GM19099 (cell line): ENCODE measurements around the gene TEPSIN.

Experiments
- POLR2A ChIP-seq: IDR thresholded peaks from 3 replicates; pipeline ENCODE4 v1.6.1; 2011; ENCODE audit warnings: low read depth; ENCODE audit not compliant: insufficient read length; ENCODE audit errors: extremely low read depth

The TEPSIN gene

DNA sequence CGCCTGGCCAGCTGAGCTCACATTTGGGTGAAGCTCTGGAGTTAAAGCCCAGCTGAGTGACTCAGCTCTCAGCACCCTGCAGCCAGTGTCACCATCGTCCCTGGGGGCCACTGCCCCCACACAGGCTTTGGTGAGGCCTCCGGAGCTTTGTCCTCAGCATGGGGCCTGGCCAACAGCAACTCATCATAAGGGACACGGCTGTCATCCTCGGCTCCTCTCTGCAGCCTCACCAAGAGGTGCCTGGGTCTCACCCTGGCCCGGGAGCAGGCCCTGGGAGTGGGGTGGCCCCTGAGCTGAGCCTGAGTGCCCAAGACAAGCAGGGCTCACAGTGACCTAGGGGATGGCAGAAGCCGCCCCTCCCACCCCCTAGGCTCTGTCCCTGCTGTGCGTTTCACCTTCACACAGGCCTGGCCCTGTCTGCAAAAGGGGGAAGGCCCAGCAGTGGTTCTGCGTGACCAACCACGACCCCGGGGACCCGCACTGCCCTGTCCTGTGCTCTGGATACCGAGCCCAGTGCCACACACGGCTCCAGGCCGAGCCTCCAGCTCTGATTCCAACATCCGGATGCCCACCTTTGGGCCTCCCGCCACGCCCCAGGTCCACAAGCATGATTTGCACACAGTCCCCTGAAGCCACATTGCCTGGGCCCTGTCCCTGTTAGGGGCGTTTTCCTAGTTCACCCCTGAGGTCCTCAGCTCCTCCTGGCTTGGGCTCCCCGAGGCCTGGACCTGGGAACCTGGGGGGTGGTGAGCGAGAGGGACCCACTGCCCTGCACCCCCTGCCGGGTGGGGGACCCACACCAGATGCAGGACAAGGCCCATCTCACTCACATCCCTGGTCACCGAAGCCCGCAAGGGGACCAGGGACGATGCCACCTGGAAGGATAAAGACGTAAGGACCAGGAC, 51.0 kb downstream of the TEPSIN start:
- no peak for TF ChIP-seq POLR2A

DNA sequence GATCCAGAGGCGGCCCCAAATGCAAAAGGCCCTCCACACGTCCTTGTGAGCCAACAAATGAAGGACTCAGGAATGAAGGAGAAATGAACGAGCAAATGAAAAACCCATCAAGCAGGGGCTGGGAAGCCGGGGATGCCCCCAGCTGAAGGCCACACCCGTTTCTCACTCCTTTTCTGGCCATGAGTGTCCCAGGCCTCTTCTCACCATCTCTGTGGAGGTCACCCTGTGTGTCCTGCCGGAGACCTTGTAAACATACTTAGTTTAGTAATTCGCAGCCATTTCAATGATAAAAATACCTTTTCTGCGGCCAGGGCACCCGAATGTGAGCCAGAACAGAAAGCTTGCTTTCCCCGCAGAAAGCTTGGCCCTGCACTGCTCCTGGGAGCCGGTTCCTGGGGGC, 51.7 kb downstream of the TEPSIN start:
- TF ChIP-seq POLR2A, result no peak

DNA sequence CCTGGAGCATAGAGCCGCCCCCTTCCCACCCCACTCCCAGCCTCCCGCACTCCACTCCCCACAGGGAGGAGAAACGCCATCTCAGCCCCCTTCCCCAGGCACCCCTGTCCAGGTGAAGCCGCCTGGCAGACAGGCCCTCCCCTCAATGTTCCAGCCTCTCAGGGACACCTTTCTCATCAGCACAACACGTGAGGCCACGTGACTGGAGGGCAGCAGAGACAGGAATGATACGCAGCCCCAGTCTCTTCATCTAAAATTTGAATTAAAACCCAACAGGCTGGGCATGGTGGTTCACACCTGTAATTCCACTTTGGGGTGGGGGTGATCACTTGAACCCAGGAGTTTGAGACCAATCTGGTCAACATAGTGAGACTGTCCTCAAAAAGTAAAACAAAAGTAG, 52.7 kb downstream of the TEPSIN start:
- TF ChIP-seq POLR2A, result no peak

DNA sequence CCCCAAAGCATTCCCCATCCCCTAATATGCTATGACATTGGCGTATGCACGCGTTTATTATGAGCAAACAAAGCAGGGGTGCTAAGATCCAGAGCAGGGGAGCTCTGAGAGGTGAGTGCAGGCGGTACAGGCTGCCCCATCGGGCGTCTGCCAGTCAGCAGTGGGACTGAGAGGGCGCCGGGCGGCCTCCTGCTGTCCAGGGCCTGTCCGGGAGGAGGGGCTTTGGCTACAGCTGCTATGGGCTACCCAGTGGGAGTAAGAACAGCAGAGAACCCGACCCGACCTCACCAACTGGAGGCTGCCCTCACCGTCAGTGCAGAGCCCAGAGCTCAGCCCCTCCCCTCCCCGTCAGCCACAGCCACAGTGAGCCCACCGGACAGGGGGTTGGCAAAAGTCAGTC, 54.3 kb downstream of the TEPSIN start:
- no peak for TF ChIP-seq POLR2A

DNA sequence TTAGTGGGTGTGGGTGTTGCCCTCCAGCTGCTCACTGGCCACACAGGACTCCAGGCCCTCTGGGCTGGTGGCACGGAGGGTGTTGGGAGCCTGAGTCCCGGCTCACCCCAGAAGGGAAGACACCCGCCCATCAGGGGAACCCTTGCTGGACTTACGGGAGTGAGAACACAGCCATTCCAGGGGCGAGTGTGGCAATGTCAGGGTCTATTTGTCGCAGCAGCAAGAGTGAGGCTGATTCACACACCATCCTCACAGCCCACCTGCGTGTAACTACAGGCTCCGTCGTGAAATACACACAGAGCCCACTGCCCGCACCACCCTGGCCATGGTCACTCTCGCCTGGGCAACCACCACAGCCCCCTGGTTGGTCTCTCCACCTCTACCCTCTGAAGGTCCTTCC, 55.0 kb downstream of the TEPSIN start:
- TF ChIP-seq POLR2A, result no peak

DNA sequence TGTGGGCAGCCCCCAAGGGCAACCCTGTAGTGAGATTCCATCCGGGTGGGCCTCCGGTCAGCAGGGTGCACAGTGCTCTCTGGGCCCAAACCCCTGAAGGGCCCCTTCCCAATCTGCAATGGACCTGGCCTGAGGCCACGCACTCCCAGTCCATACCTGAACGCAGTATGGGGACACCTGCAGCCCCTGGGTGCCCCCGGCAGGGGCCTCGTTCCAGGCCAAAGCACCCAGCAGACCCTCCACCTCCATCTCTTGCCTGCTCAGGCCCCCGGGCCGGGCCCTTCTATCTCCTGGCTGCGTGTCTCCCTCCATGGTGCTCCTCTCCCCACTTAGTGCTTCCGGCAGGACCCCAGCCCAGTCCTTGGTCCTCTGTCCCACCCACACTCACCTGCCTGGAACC, 55.5 kb downstream of the TEPSIN start:
- no peak for TF ChIP-seq POLR2A

DNA sequence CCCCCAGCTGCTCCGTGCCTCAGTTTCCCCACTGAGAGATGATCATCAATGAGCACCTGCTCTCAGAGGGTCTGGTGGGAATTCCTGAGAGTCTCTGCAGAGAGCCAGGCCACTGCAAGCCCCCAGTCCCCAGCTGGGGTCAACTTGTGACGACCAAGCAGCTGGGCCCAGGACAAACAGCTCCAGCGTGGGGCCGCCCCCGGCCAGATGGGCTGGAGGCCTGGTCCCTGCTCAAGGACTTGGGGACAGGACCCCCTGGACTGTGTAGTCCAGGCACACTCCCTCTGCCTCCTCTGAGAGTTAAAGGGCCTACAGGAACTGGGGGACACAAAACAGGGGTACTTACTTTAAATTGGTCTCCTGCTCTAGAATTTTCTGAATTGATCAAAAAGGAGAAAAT, 56.3 kb downstream of the TEPSIN start:
- no peak for TF ChIP-seq POLR2A

DNA sequence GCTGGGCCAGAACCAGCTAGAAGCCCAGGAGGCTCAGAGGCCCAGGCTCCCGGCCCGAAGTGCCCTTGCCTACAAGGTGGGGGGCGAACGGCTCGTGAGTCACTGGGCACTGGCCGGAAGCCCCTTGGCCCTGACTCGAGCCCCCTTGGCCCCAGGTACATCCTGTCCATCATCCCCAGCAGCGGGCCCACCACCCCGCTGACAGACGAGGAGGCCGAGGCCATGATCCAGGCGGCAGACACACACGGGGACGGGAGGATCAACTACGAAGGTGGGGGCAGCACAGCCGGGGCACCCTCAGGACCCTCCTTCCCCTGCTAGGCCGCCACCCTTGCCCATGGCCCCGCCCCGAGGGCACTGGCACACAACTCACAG, 57.1 kb downstream of the TEPSIN start:
- TF ChIP-seq POLR2A, result no peak

DNA sequence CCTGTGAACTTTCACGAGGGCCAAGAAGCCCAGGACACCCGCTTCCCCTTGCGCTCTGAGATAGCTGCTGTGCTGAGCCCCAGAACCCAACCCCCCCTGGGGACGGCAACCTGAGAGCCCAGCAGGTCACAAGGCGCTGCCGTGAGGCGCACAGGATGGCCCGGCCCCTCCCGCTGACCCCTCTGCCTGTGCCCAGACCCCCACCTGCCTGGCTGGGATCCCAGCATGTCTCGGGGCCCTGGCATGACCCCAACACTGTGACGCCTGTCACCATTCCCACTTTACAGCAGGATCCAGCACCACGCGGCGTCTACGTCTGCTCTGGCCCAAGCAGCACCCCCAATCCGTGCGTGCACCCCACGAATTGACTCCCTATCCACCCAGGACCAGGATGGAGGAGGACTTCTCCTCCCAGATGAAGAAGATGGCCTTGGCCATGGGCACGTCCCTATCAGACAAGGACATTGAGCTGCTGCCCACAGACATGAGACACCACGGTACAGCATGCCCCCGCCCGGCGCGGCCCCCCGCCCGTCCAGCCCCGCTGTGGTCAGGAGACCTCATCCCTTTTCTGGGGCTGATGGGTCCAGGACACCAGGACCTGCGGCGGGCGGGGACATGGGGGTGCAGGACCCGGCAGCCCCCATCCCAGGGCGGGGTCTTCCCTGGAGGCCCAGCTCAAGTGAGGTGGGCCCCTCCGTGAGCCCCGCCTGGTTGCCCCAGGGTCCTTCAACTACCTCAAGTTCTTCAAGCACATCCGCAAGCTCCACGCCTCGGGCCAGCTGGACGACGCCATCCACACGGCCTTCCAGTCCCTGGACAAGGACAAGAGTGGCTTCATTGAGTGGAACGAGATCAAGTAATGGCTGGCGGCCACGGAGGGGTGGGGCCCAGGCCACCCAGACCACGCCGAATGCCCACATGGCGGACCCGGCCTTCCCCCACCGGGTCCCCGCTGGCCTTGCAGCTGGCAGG, 57.7 kb downstream of the TEPSIN start:
- no peak for TF ChIP-seq POLR2A

DNA sequence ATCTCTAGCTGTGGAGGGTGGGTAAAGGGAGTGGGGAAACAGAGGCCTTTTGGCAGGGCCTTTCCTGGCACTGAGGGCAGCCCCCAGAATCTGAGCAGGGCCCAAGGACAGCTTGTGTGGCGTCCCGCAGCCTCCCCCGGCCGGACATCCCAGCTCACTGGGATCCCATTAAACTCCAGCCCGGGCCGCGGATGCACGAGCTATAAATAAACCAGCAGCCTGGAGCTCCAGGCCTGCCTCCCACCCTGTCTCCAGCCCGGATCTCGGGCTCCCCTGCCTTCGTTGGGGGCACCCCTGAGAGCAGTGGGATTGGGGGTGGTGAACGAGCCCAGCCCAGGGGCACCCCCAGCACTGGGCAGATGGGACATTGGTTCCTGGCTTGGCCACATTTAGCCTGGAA, 59.0 kb downstream of the TEPSIN start:
- TF ChIP-seq POLR2A, result no peak

DNA sequence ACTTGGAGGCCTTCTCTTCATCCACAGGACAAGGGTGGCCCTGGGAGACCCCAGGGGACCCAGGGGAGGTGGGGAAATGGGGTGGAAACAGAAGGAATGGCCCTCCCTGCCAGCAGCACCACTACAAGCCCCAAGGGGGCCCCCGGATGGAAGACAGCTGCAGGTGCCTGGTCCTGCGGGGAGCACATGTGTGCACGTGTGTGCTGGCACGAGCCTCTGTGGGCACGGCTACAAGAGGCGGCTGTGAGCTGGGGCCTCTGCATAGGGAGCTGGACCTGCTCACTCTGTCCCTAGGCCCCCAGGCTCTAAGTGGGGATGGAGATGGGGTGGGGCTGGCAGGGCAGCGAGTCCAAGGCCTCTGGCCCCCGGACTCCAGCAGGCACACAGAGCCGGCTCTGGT, 59.6 kb downstream of the TEPSIN start:
- TF ChIP-seq POLR2A, result no peak
